ENCODE results near the gene SNAP25.

GRCh38 chr20:10213526-10213925 is 5.1 kb upstream of the SNAP25 start:
- no peak for TF ChIP-seq EZH2 (IDR thresholded peaks at IDR 0.05; ENCODE audit: low read length, unreplicated experiment)
- TF ChIP-seq, protein P1, sequence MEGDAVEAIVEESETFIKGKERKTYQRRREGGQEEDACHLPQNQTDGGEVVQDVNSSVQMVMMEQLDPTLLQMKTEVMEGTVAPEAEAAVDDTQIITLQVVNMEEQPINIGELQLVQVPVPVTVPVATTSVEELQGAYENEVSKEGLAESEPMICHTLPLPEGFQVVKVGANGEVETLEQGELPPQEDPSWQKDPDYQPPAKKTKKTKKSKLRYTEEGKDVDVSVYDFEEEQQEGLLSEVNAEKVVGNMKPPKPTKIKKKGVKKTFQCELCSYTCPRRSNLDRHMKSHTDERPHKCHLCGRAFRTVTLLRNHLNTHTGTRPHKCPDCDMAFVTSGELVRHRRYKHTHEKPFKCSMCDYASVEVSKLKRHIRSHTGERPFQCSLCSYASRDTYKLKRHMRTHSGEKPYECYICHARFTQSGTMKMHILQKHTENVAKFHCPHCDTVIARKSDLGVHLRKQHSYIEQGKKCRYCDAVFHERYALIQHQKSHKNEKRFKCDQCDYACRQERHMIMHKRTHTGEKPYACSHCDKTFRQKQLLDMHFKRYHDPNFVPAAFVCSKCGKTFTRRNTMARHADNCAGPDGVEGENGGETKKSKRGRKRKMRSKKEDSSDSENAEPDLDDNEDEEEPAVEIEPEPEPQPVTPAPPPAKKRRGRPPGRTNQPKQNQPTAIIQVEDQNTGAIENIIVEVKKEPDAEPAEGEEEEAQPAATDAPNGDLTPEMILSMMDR (conservative IDR thresholded peaks at IDR 0.05; ENCODE audit: low read depth, low read length): no peak
